IgD-negative memory B cell (primary cell): ENCODE data around the gene ABLIM1. TPM values are rescaled to one million over a fixed set of nuclear protein-coding genes. Genes with fewer than 3 reads are reported as not detected.
A peak's percentile ranks its signal among the peaks of the same experiment; 100 is the strongest.

ENCODE experiments used
- H3K27ac Mint-ChIP-seq, 3 donors: one replicate each; pipeline ENCODE4 v1.8.0; 2020 to 2022; ENCODE audit warnings: mild to moderate bottlenecking in 3 of 3, mixed read lengths in 3 of 3, moderate library complexity in 1 of 3
- H3K27me3 Mint-ChIP-seq: one replicate; pipeline ENCODE4 v1.8.0; 2021; ENCODE audit warnings: mixed read lengths
- H3K36me3 Mint-ChIP-seq: one replicate; pipeline ENCODE4 v1.8.0; 2020; ENCODE audit warnings: mild to moderate bottlenecking, mixed read lengths
- H3K4me1 Mint-ChIP-seq, 3 donors: one replicate each; pipeline ENCODE4 v1.8.0; 2020 to 2022; ENCODE audit warnings: mixed read lengths in 3 of 3, mild to moderate bottlenecking in 1 of 3
- H3K4me3 Mint-ChIP-seq, 4 donors: one replicate each; pipeline ENCODE4 v1.8.0; 2020 to 2022; ENCODE audit warnings: mild to moderate bottlenecking in 4 of 4, mixed read lengths in 4 of 4, moderate library complexity in 3 of 4
- H3K9me3 Mint-ChIP-seq, 3 donors: one replicate each; pipeline ENCODE4 v1.8.0; 2020 to 2021; ENCODE audit warnings: mixed read lengths in 3 of 3, mild to moderate bottlenecking in 1 of 3
- polyA plus RNA-seq: library from polyadenylated mRNA; unstranded; fragments of 300-500 nt; fragmentation: Illumina TruSeq; gene quantifications from one replicate; pipeline ENCODE4 v1.2.3, GENCODE V29; 2021

The ABLIM1 gene
- polyA plus RNA-seq, 1 donor from 2014 or later, result 115 TPM

- peaks cover 7% of the 10 kb centered on the region for H3K27me3 Mint-ChIP-seq
- no peaks in the 10 kb centered on the region for H3K9me3 Mint-ChIP-seq
- no peak overlapping the region for H3K27ac Mint-ChIP-seq
- no peak overlapping the region for H3K4me3 Mint-ChIP-seq
- H3K36me3 Mint-ChIP-seq, result no peaks in the 10 kb centered on the region
- no peaks in the 10 kb centered on the region for H3K4me1 Mint-ChIP-seq
These were observed 82.5 kb downstream of the ABLIM1 start for GRCh38 chr10:114575417-114576131.

GRCh38 chr10:114573330-114574045 lies 84.6 kb downstream of the ABLIM1 start:
- H3K4me3 Mint-ChIP-seq, result no peak overlapping the region
- H3K27ac Mint-ChIP-seq, result no peak overlapping the region
- H3K36me3 Mint-ChIP-seq, result no peaks in the 10 kb centered on the region
- no peaks in the 10 kb centered on the region for H3K9me3 Mint-ChIP-seq
- no peaks in the 10 kb centered on the region for H3K4me1 Mint-ChIP-seq
- H3K27me3 Mint-ChIP-seq, result no peaks in the 10 kb centered on the region

- H3K4me1 Mint-ChIP-seq, result peaks cover 0 to 5% (median 0%) of the 10 kb centered on the region in 3 donors
- H3K9me3 Mint-ChIP-seq, result no peaks in the 10 kb centered on the region
- peaks cover 2% of the 10 kb centered on the region for H3K27me3 Mint-ChIP-seq
- no peak overlapping the region for H3K27ac Mint-ChIP-seq
- H3K36me3 Mint-ChIP-seq, result no peaks in the 10 kb centered on the region
- H3K4me3 Mint-ChIP-seq, result no peak overlapping the region
These were observed 86.6 kb downstream of the ABLIM1 start for GRCh38 chr10:114571316-114571999.

- peak overlapping the region in 1 of 4 donors; percentile 76 for H3K4me3 Mint-ChIP-seq
- peaks cover 2% of the 10 kb centered on the region for H3K36me3 Mint-ChIP-seq
- peaks cover 0 to 1% (median 0%) of the 10 kb centered on the region in 3 donors for H3K9me3 Mint-ChIP-seq
- H3K27ac Mint-ChIP-seq, result peak overlapping the region in 1 of 3 donors; percentile 84
- H3K4me1 Mint-ChIP-seq, result peaks cover 0 to 5% (median 0%) of the 10 kb centered on the region in 3 donors
- peaks cover 7% of the 10 kb centered on the region for H3K27me3 Mint-ChIP-seq
These were observed 92.0 kb downstream of the ABLIM1 start for GRCh38 chr10:114566064-114566463.

GRCh38 chr10:114565066-114565465 lies 93.0 kb downstream of the ABLIM1 start:
- Mint-ChIP-seq H3K27me3 (peaks cover 9% of the 10 kb centered on the region), H3K27ac (peak overlapping the region in 1 of 3 donors; percentile 12), H3K9me3 (peaks cover 0 to 1% (median 0%) of the 10 kb centered on the region in 3 donors), H3K4me3 (no peak overlapping the region), H3K4me1 (peaks cover 0 to 5% (median 0%) of the 10 kb centered on the region in 3 donors), H3K36me3 (peaks cover 2% of the 10 kb centered on the region)

- peaks cover 1 to 8% (median 7%) of the 10 kb centered on the region in 3 donors for H3K9me3 Mint-ChIP-seq
- peaks cover 0 to 4% (median 0%) of the 10 kb centered on the region in 3 donors for H3K4me1 Mint-ChIP-seq
- H3K27me3 Mint-ChIP-seq, result peaks cover 7% of the 10 kb centered on the region
- no peak overlapping the region for H3K4me3 Mint-ChIP-seq
- no peak overlapping the region for H3K27ac Mint-ChIP-seq
- peaks cover 4% of the 10 kb centered on the region for H3K36me3 Mint-ChIP-seq
These were observed 97.0 kb downstream of the ABLIM1 start for GRCh38 chr10:114561008-114561523.

- Mint-ChIP-seq H3K36me3 (peaks cover 2% of the 10 kb centered on the region), H3K4me3 (no peak overlapping the region), H3K27ac (no peak overlapping the region), H3K27me3 (peaks cover 5% of the 10 kb centered on the region), H3K9me3 (peaks cover 1 to 8% (median 7%) of the 10 kb centered on the region in 3 donors), H3K4me1 (peaks cover 0 to 4% (median 0%) of the 10 kb centered on the region in 3 donors)
These were observed 97.9 kb downstream of the ABLIM1 start for GRCh38 chr10:114560144-114560543.

- peaks cover 5% of the 10 kb centered on the region for H3K27me3 Mint-ChIP-seq
- H3K4me1 Mint-ChIP-seq, result peaks cover 0 to 4% (median 0%) of the 10 kb centered on the region in 3 donors
- no peak overlapping the region for H3K4me3 Mint-ChIP-seq
- peaks cover 1 to 8% (median 7%) of the 10 kb centered on the region in 3 donors for H3K9me3 Mint-ChIP-seq
- peaks cover 2% of the 10 kb centered on the region for H3K36me3 Mint-ChIP-seq
- no peak overlapping the region for H3K27ac Mint-ChIP-seq
These were observed 98.4 kb downstream of the ABLIM1 start for GRCh38 chr10:114559636-114560035.

- Mint-ChIP-seq H3K27me3 (peaks cover 2% of the 10 kb centered on the region), H3K9me3 (peaks cover 0 to 8% (median 7%) of the 10 kb centered on the region in 3 donors), H3K4me1 (peaks cover 0 to 4% (median 0%) of the 10 kb centered on the region in 3 donors), H3K36me3 (peaks cover 2% of the 10 kb centered on the region), H3K4me3 (no peak overlapping the region), H3K27ac (no peak overlapping the region)
These were observed 100.2 kb downstream of the ABLIM1 start for GRCh38 chr10:114557854-114558253.

- Mint-ChIP-seq H3K27me3 (peaks cover 2% of the 10 kb centered on the region), H3K4me3 (no peak overlapping the region), H3K4me1 (peaks cover 0 to 7% (median 0%) of the 10 kb centered on the region in 3 donors), H3K9me3 (peaks cover 0 to 8% (median 7%) of the 10 kb centered on the region in 3 donors), H3K27ac (no peak overlapping the region), H3K36me3 (peaks cover 2% of the 10 kb centered on the region)
These were observed 101.6 kb downstream of the ABLIM1 start for GRCh38 chr10:114556236-114557122.

- peaks cover 7 to 10% (median 7%) of the 10 kb centered on the region in 3 donors for H3K4me1 Mint-ChIP-seq
- H3K27me3 Mint-ChIP-seq, result no peaks in the 10 kb centered on the region
- H3K36me3 Mint-ChIP-seq, result peaks cover 2% of the 10 kb centered on the region
- H3K27ac Mint-ChIP-seq, result peak overlapping the region in 1 of 3 donors; percentile 50
- no peak overlapping the region for H3K4me3 Mint-ChIP-seq
- H3K9me3 Mint-ChIP-seq, result peaks cover 0 to 7% (median 7%) of the 10 kb centered on the region in 3 donors
These were observed 104.6 kb downstream of the ABLIM1 start for GRCh38 chr10:114553436-114553835.

- no peak overlapping the region for H3K27ac Mint-ChIP-seq
- peaks cover 7 to 17% (median 9%) of the 10 kb centered on the region in 3 donors for H3K4me1 Mint-ChIP-seq
- no peaks in the 10 kb centered on the region for H3K36me3 Mint-ChIP-seq
- peaks cover 0 to 2% (median 0%) of the 10 kb centered on the region in 3 donors for H3K9me3 Mint-ChIP-seq
- no peak overlapping the region for H3K4me3 Mint-ChIP-seq
- H3K27me3 Mint-ChIP-seq, result no peaks in the 10 kb centered on the region
These were observed 106.0 kb downstream of the ABLIM1 start for GRCh38 chr10:114552050-114552449.

GRCh38 chr10:114551636-114551972 lies 106.5 kb downstream of the ABLIM1 start:
- Mint-ChIP-seq H3K4me3 (no peak overlapping the region), H3K36me3 (no peaks in the 10 kb centered on the region), H3K27ac (no peak overlapping the region), H3K9me3 (no peaks in the 10 kb centered on the region), H3K27me3 (no peaks in the 10 kb centered on the region), H3K4me1 (peaks cover 7 to 17% (median 9%) of the 10 kb centered on the region in 3 donors)
